SK-N-SH (cell line): Measurements from ENCODE around the gene PEX7. TPM values are rescaled to one million over a fixed set of nuclear protein-coding genes. Genes with fewer than 3 reads are reported as not detected.
"Not testable (repeated sequence)": the region's sequence is repeated elsewhere in the genome, so short reads cannot be mapped to it uniquely, and the experiment has no call there.

Source experiments
- CTCF ChIA-PET: fragments of 300-600, 350-600 bp; formaldehyde crosslinking; extraction: SDS; loops from one replicate; lab custom pipeline; 2021; lab: Yijun Ruan, JAX
- POLR2A ChIA-PET: fragments of 350-600 bp; sonication (Branson Sonifier 250); formaldehyde crosslinking; extraction: SDS; loops from one replicate; lab custom pipeline; 2020; ENCODE audit warnings: antibody characterized with exemption, inconsistent platforms; lab: Yijun Ruan, JAX
- DNase-seq: peaks from one replicate; pipeline ENCODE4 v3.0.0; 2012
- H2AFZ ChIP-seq: fragments of 200-600 bp; sonication (generic); 2 replicates; pipeline ENCODE4 v1.8.1; 2016; ENCODE audit warnings: antibody characterized with exemption, mild to moderate bottlenecking, low read depth
- H3F3A ChIP-seq: fragments of 200-600 bp; sonication (generic); replicated peaks from 2 replicates; pipeline ENCODE3; 2016; ENCODE audit warnings: antibody characterized with exemption, mild to moderate bottlenecking; ENCODE audit not compliant: insufficient read depth
- H3K27ac ChIP-seq, 2 experiments: fragments of 200-500 bp in 1 of 2; fragments of 200-600 bp in 1 of 2; sonication (Bioruptor generic) in 1 of 2; sonication (generic), shearing (Covaris generic) in 1 of 2; 2 replicates each; pipeline versions ENCODE4 v1.5.1 to v1.6.1; 2014 to 2016; ENCODE audit warnings: low read depth in 2 of 2, inconsistent platforms in 1 of 2, low read length in 1 of 2, mild to moderate bottlenecking in 1 of 2, mixed read lengths in 1 of 2
- H3K27me3 ChIP-seq: fragments of 200-600 bp; sonication (generic), shearing (Covaris generic); 2 replicates; pipeline ENCODE4 v1.6.1; 2016; ENCODE audit warnings: mixed run types; ENCODE audit not compliant: insufficient read depth
- H3K36me3 ChIP-seq, 2 experiments: fragments of 200-500 bp in 1 of 2; fragments of 200-600 bp in 1 of 2; sonication (Bioruptor generic) in 1 of 2; sonication (generic) in 1 of 2; replicated peaks in 1 of 2; 2 replicates each; pipeline versions ENCODE3 to v1.5.1; 2014 to 2016; ENCODE audit warnings: low read length in 1 of 2, mild to moderate bottlenecking in 1 of 2; ENCODE audit not compliant: insufficient read depth in 2 of 2, control insufficient read depth in 1 of 2
- H3K4me1 ChIP-seq, 2 experiments: fragments of 200-500 bp in 1 of 2; fragments of 200-600 bp in 1 of 2; sonication (Bioruptor generic) in 1 of 2; sonication (generic), shearing (Covaris generic) in 1 of 2; 2 replicates each; pipeline versions ENCODE4 v1.5.1 to v1.6.1; 2014 to 2016; ENCODE audit warnings: low read depth in 1 of 2, low read length in 1 of 2, mixed run types in 1 of 2; ENCODE audit not compliant: insufficient read depth in 2 of 2, control insufficient read depth in 1 of 2
- H3K4me2 ChIP-seq: fragments of 200-600 bp; sonication (generic), shearing (Covaris generic); 2 replicates; pipeline ENCODE4 v1.6.1; 2017; ENCODE audit warnings: mixed run types
- H3K4me3 ChIP-seq, 2 experiments: fragments of 200-500 bp in 1 of 2; fragments of 200-600 bp in 1 of 2; sonication (Bioruptor generic) in 1 of 2; sonication (generic), shearing (Covaris generic) in 1 of 2; 2 replicates each; pipeline versions ENCODE4 v1.5.1 to v1.8.1; 2014 to 2016; ENCODE audit warnings: low read depth in 2 of 2, inconsistent platforms in 1 of 2, low read length in 1 of 2, mild to moderate bottlenecking in 1 of 2, mixed read lengths in 1 of 2, moderate library complexity in 1 of 2
- H3K79me2 ChIP-seq: fragments of 200-600 bp; sonication (generic); 2 replicates; pipeline ENCODE4 v1.8.1; 2017; ENCODE audit warnings: mild to moderate bottlenecking; ENCODE audit not compliant: insufficient read depth
- H3K9ac ChIP-seq: fragments of 200-600 bp; sonication (generic); 2 replicates; pipeline ENCODE4 v1.6.1; 2017; ENCODE audit warnings: mixed run types
- H3K9me2 ChIP-seq: fragments of 200-600 bp; sonication (generic); 2 replicates; pipeline ENCODE4 v1.6.1; 2017; ENCODE audit warnings: mixed run types
- H3K9me3 ChIP-seq: fragments of 200-600 bp; sonication (generic); 2 replicates; pipeline ENCODE4 v1.6.1; 2017; ENCODE audit warnings: mixed run types, mild to moderate bottlenecking, moderate library complexity
- H4K20me1 ChIP-seq: fragments of 200-600 bp; sonication (generic); 2 replicates; pipeline ENCODE4 v1.6.1; 2017; ENCODE audit warnings: mild to moderate bottlenecking, mixed run types; ENCODE audit not compliant: insufficient read depth
- FOSL2 ChIP-seq: IDR thresholded peaks from 2 replicates; pipeline ENCODE4 v1.4.0; 2012; ENCODE audit warnings: low read depth, mild to moderate bottlenecking, moderate library complexity, borderline replicate concordance
- FOXJ3 ChIP-seq: sonication (generic); formaldehyde crosslinking; IDR thresholded peaks from 2 replicates; pipeline ENCODE4 v1.5.1; 2020; ENCODE audit warnings: mild to moderate bottlenecking, missing genetic modification reagents
- FOXM1 ChIP-seq: IDR thresholded peaks from 2 replicates; pipeline ENCODE4 v1.4.0; 2012; ENCODE audit warnings: low read depth, mild to moderate bottlenecking
- RAD21 ChIP-seq: IDR thresholded peaks from 2 replicates; pipeline ENCODE4 v1.6.1; 2012; ENCODE audit warnings: mild to moderate bottlenecking, low read length
- SMC3 ChIP-seq: IDR thresholded peaks from 2 replicates; pipeline ENCODE4 v1.6.1; 2012; ENCODE audit warnings: low read depth, low read length, improper control_type of control experiment
- WGBS: methylation state at CpG from one replicate; pipeline ENCODE4 v1.1.6; 2017; ENCODE audit warnings: low lambda C conversion rate; 5-methylcytosine and 5-hydroxymethylcytosine counted together
- polyA plus RNA-seq, 3 experiments: library from polyadenylated mRNA; depleted of rRNA; stranded (reverse); fragments of >200 nt; gene quantifications; 2 replicates each; pipeline ENCODE4 v1.2.3, GENCODE V29; 2012
- TF ChIP-seq, protein P1 (sequence below): fragments of 200-600 bp; sonication (generic); IDR thresholded peaks from 2 replicates; pipeline ENCODE4 v1.6.1; 2017; ENCODE audit warnings: antibody characterized with exemption, mild to moderate bottlenecking, moderate library complexity

PEX7 gene
- polyA plus RNA-seq, 1 of the 3 experiments (the other 2 are of a cell fraction), result 10.8 TPM

DNA sequence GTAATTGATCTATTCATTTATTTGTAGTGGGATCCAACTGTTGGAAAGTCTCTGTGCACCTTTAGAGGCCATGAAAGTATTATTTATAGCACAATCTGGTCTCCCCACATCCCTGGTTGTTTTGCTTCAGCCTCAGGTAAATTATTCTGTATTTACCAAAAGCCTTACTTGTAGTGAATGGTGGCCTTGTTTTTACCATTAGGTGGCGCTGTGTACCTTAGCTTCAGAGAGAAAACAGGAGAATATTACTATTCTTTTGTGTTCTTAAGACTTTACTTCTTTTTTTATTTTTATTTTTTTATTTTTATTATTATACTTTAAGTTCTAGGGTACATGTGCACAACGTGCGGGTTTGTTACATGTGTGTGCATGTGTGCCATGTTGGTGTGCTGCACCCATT, 23.7 kb downstream of the PEX7 start:
- Histone ChIP-seq H3K27ac (no peak overlapping the region; a peak in 1 of 4 replicates), H3K9me2 (no peaks in the 10 kb centered on the region), H3K9ac (no peak overlapping the region), H3K36me3 (peaks cover 0 to 5% of the 10 kb centered on the region in 2 experiments), H3K4me3 (no peak overlapping the region), H4K20me1 (no peaks in the 10 kb centered on the region), H3K9me3 (no peaks in the 10 kb centered on the region), H3K4me2 (no peak overlapping the region), H3K27me3 (no peaks in the 10 kb centered on the region), H3K4me1 (no peaks in the 10 kb centered on the region; a peak in 2 of 4 replicates), H2AFZ (no peak overlapping the region), H3K79me2 (0 out of 2 replicates have a peak, but pooled peaks cover 5% of the 10 kb centered on the region), H3F3A (no peaks in the 10 kb centered on the region)
- DNase-seq, result peak; percentile 46
- WGBS, result 60% methylated on average over 3 of the region's 3 CpGs
- ChIA-PET POLR2A (interaction anchor here (1.0 to 1.7 kb wide), 2 partner anchors 76 to 125 kb away, joined by 3 to 6 read pairs; partner anchors contain the start of gene SLC35D3), CTCF (interaction anchor here (0.7 to 2.4 kb wide), 19 partner anchors 11 to 469 kb away, joined by 3 to 12 read pairs (median 5); partner anchors contain the start of genes MAP3K5 and SLC35D3)
- TF ChIP-seq FOXJ3 (CRISPR knock-in tag) (no peak), SMC3 (peak; percentile 42; the same call in 1 of the 2 replicates), FOXM1 (no peak), RAD21 (peak; percentile 79), FOSL2 (no peak)
- TF ChIP-seq, protein P1, sequence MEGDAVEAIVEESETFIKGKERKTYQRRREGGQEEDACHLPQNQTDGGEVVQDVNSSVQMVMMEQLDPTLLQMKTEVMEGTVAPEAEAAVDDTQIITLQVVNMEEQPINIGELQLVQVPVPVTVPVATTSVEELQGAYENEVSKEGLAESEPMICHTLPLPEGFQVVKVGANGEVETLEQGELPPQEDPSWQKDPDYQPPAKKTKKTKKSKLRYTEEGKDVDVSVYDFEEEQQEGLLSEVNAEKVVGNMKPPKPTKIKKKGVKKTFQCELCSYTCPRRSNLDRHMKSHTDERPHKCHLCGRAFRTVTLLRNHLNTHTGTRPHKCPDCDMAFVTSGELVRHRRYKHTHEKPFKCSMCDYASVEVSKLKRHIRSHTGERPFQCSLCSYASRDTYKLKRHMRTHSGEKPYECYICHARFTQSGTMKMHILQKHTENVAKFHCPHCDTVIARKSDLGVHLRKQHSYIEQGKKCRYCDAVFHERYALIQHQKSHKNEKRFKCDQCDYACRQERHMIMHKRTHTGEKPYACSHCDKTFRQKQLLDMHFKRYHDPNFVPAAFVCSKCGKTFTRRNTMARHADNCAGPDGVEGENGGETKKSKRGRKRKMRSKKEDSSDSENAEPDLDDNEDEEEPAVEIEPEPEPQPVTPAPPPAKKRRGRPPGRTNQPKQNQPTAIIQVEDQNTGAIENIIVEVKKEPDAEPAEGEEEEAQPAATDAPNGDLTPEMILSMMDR, result peak; percentile 71

DNA sequence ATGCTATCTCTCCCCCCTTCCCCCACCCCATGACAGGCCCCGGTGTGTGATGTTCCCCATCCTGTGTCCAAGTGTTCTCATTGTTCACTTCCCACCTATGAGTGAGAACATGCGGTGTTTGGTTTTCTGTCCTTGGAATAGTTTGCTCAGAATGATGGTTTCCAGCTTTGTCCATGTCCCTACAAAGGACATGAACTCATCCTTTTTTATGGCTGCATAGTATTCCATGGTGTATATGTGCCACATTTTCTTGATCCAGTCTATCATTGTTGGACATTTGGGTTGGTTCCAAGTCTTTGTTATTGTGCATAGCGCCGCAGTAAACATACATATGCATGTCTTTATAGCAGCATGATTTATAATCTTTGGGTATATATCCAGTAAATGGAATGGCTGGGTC, 24.1 kb downstream of the PEX7 start:
- H2AFZ ChIP-seq, H3F3A ChIP-seq, H3K27ac ChIP-seq, H3K36me3 ChIP-seq, DNase-seq, H3K4me3 ChIP-seq, H3K9ac ChIP-seq, H3K4me2 ChIP-seq, H3K9me2 ChIP-seq, H4K20me1 ChIP-seq, H3K4me1 ChIP-seq, H3K9me3 ChIP-seq, H3K79me2 ChIP-seq, POLR2A ChIA-PET, H3K27me3 ChIP-seq: not testable (repeated sequence)
- CTCF ChIA-PET, result interaction anchor here (0.9 to 2.4 kb wide), 9 partner anchors 11 to 468 kb away, joined by 4 to 12 read pairs (median 5); partner anchors contain the start of genes MAP3K5 and SLC35D3
- WGBS, result 80% methylated on average over 4 of the region's 4 CpGs

DNA sequence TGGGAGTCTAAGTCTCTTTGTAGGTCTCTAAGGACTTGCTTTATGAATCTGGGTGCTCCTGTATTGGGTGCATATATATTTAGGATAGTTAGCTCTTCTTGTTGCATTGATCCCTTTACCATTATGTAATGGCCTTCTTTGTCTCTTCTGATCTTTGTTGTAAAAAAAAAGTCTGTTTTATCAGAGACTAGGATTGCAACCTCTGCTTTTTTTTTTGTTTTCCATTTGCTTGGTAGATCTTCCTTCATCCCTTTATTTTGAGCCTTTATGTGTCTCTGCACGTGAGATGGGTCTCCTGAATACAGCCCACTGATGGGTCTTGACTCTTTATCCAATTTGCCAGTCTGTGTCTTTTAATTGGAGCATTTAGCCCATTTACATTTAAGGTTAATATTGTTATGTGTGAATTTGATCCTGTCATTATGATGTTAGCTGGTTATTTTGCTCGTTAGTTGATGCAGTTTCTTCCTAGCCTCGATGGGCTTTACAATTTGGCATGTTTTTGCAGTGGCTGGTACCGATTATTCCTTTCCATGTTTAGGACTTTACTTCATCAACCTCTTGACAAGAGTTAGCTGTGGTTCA, 27.7 kb downstream of the PEX7 start:
- H3K9ac ChIP-seq, H3K4me1 ChIP-seq, H3K9me2 ChIP-seq, H3K27ac ChIP-seq, POLR2A ChIA-PET, DNase-seq, H3K79me2 ChIP-seq, H4K20me1 ChIP-seq, H2AFZ ChIP-seq, H3K4me3 ChIP-seq, H3F3A ChIP-seq, H3K9me3 ChIP-seq, H3K4me2 ChIP-seq, H3K27me3 ChIP-seq, H3K36me3 ChIP-seq: not testable (repeated sequence)
- 72% methylated on average over 4 of the region's 4 CpGs for WGBS
- CTCF ChIA-PET, result interaction anchor here (0.7 kb wide), 1 partner anchor 58 kb away, joined by 4 read pairs; no protein-coding TSS in a partner anchor
